CD1c-positive myeloid dendritic cell (primary cell): ENCODE data around the gene CDK12.
"Not testable (repeated sequence)": the region's sequence is repeated elsewhere in the genome, so short reads cannot be mapped to it uniquely, and the experiment has no call there.

Experiments
- DNase-seq: peaks from one replicate; pipeline ENCODE4 v3.0.0-alpha.2; 2016; ENCODE audit errors: extremely low spot score

The CDK12 gene

DNA sequence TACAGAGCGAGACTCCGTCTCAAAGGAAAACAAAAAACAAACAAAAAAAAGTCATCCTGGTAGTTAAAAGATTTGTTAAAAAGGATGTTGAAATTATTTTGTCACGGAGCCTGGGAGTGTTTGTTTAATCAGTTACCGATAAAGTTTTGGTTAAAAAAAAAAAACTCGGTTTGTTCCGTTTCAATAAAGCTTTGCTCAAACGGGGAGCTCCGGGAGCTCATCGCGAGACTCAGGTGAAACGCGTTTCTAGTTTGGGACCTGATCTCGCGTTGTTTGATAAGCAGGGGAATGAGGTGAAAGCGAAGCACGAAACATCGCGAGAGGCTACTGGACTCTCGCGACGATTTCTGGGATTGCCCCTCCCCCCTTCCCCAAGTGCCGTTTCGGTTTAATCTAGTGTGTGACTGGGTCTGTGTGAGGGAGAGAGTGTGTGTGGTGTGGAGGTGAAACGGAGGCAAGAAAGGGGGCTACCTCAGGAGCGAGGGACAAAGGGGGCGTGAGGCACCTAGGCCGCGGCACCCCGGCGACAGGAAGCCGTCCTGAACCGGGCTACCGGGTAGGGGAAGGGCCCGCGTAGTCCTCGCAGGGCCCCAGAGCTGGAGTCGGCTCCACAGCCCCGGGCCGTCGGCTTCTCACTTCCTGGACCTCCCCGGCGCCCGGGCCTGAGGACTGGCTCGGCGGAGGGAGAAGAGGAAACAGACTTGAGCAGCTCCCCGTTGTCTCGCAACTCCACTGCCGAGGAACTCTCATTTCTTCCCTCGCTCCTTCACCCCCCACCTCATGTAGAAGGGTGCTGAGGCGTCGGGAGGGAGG is at the start of gene CDK12:
CDK12 (plus strand) TSS at position 374 of the 813 bp plus-strand sequence. CDS start 586 bp downstream, outside the sequence.
- peak; percentile 100 for DNase-seq

- DNase-seq: no peak
Measured at GRCh38 chr17:39416141-39416540, 45.1 kb upstream of the CDK12 start.

GRCh38 chr17:39429600-39429999 is 31.7 kb upstream of the CDK12 start:
- no peak for DNase-seq

GRCh38 chr17:39439868-39440267 is 21.4 kb upstream of the CDK12 start:
- not testable (repeated sequence) for DNase-seq

- DNase-seq: no peak
Measured at GRCh38 chr17:39443326-39443725, 18.0 kb upstream of the CDK12 start.

DNA sequence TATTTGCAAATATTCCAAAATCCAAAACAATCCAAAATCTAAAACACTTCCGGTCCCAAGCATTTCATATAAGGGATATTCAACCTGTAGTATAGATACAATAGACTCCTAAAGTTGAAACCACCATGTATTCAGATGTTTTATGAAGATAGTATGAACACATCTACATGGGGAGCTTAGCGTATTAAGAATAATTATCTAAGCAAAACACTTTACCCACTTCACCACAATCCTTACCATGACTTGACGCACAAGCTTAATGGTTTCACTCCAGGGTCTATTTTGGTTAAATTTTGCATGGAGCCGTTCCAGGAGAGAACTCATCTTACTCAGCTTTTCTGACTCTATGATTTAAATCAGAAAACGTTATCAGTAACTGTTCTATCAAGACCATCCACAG is 13.7 kb upstream of the CDK12 start:
- no peak for DNase-seq

GRCh38 chr17:39450051-39450450 is 11.2 kb upstream of the CDK12 start:
- DNase-seq: no peak

- DNase-seq: peak; percentile 99
Measured at GRCh38 chr17:39450847-39451581, 10.3 kb upstream of the CDK12 start, which contains the start of gene MED1. Gene MED1, minus strand, starts transcription at chr17:39451263. Its CDS starts 201 bp downstream, at chr17:39451062.

- DNase-seq: no peak
Measured at GRCh38 chr17:39455919-39456318, 5.4 kb upstream of the CDK12 start.

GRCh38 chr17:39461926-39462569 is 762 bp downstream of the CDK12 start:
- no peak for DNase-seq

DNA sequence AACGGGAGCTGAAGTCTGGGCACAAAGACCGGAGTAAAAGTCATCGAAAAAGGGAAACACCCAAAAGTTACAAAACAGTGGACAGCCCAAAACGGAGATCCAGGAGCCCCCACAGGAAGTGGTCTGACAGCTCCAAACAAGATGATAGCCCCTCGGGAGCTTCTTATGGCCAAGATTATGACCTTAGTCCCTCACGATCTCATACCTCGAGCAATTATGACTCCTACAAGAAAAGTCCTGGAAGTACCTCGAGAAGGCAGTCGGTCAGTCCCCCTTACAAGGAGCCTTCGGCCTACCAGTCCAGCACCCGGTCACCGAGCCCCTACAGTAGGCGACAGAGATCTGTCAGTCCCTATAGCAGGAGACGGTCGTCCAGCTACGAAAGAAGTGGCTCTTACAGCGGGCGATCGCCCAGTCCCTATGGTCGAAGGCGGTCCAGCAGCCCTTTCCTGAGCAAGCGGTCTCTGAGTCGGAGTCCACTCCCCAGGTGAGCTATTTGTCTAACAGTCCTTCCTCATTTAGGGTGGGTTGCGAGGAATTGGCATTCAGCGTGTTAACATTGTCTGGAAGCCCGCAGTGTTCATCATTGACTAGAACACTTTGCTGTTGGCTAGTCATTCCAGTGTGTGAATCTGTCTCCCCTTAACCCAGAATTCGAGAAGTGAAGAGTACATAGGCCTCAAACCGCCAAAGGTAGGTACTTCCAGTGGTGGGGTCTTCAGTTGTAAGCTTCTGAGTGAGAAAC is 1.5 kb downstream of the CDK12 start:
- peak; percentile 43 for DNase-seq

DNA sequence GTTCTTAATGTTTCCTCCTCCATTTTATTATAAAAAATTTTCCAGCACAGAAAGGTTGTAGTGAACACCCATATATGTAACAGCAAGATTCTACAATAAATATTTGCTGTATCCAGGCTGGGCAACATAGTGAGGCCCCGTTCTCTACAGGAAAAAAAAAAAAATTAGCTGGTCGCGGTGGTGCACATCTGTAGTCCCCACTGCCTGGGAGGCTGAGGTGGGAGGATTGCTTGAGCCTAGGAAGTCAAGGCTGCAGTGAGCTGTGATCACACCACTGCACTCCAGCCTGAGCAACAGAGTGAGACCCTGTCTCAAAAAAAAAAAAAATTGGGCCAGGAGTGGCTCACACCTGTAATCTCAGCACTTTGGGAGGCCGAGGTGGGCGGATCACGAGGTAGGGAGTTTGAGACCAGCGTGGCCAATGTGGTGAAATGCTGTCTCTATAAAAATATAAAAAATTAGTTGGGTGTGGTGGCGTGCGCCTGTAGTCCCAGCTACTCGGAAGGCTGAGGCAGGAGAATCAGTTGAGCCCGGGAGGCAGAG is 3.4 kb downstream of the CDK12 start:
- DNase-seq: not testable (repeated sequence)

DNA sequence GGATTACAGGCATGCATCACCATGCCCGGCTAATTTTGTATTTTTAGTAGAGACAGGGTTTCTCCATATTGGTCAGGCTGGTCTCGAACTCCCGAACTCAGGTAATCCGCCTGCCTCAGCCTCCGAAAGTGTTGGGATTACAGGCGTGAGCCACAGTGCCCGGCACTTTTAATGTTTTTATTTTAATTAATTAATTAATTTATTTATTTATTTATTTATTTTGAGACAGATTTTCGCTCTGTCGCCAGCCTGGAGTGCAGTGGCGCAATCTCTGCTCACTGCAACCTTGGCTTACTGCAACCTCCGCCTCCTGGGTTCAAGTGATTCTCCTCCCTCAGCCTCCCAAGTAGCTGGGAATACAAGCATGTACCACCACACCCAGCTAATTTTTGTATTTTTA is 7.3 kb downstream of the CDK12 start:
- DNase-seq: not testable (repeated sequence)

- DNase-seq: no peak
Measured at GRCh38 chr17:39473310-39473709, 12.0 kb downstream of the CDK12 start.

DNA sequence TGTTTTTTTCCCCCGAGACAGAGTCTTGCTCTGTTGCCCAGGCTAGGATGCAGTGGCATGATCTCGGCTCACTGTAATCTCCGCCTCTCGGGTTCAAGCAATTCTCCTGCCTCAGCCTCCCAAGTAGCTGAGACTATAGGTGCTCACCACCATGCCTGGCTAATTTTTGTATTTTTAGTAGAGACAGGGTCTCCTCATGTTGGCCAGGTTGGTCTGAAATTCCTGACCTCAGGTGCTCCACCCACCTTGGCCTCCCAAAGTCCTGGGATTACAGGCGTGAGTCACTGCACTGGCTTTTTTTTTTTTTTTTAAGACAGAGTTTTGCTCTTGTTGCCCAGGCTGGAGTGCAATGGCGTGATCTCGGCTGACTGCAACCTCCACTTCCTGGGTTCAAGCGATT is 18.3 kb downstream of the CDK12 start:
- DNase-seq: not testable (repeated sequence)

GRCh38 chr17:39483506-39483905 is 22.2 kb downstream of the CDK12 start:
- no peak for DNase-seq

DNA sequence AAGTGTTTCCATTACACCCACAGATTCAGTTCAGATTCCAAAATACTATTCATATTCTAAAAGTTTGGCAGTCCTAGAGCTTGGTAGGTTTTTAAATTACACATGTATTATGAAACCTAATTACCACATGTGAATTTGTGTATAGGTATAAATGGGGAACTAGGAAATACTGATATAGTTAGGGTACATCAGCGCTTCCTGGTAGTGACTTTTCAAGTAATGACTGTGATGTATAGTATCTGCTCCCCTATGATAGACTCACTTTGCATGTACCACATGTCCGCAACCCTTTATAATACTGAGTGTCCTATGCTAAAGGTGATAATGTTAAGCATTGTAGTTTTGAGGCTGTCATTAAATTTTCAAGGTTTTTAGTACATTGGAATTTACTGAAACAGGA is 22.9 kb downstream of the CDK12 start:
- DNase-seq: no peak

DNA sequence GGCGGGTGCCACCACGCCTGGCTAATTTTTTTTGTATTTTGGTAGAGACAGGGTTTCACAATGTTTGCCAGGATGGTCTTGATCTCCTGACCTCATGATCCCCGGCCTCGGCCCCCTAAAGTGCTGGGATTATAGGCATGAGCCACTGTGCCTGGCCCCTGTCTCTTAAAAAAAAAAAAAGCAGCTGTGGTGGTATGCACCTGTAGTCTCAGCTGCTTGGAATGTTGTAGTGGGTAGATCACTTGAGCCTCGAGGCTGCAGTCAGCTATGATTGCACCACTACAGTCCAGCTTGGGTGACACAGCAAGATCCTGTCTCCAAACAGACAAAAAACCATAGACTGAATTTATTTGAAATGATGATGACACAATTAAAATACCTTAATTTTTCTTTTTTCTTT is 24.3 kb downstream of the CDK12 start:
- DNase-seq: no peak

GRCh38 chr17:39486242-39486641 is 25.0 kb downstream of the CDK12 start:
- peak; percentile 4 for DNase-seq

DNA sequence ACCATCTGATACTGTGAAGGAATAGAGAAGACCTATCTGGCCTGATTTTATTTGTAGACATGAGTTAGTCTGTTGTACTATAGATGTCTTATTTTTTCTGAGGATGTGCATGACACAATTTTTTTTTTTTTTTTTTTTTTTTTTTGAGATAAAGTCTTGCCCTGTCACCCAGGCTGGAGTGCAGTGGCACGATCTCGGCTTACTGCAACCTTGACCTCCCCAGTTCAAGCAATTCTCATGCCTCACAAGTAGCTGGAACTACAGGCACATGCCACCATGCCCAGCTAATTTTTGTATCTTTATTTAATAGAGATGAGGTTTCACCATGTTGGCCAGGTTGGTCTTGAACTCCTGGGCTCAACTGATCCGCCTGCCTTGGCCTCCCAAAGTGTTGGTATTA is 26.2 kb downstream of the CDK12 start:
- not testable (repeated sequence) for DNase-seq

- DNase-seq: no peak
Measured at GRCh38 chr17:39487946-39488345, 26.7 kb downstream of the CDK12 start.
